HG03439 (cell line): ENCODE data around the gene KCTD6.

Experiments
- ATAC-seq: cut with Tn5 transposase; IDR thresholded peaks from one replicate; pipeline ENCODE4 v1.9.1; 2021; ENCODE audit warnings: mild to moderate bottlenecking, moderate library complexity; ENCODE audit not compliant: unreplicated experiment

Gene KCTD6

GRCh38 chr3:58551636-58552180, 59.8 kb downstream of the KCTD6 start:
- no peak for ATAC-seq
